ENCODE measurements around the gene EIF3I.

DNA sequence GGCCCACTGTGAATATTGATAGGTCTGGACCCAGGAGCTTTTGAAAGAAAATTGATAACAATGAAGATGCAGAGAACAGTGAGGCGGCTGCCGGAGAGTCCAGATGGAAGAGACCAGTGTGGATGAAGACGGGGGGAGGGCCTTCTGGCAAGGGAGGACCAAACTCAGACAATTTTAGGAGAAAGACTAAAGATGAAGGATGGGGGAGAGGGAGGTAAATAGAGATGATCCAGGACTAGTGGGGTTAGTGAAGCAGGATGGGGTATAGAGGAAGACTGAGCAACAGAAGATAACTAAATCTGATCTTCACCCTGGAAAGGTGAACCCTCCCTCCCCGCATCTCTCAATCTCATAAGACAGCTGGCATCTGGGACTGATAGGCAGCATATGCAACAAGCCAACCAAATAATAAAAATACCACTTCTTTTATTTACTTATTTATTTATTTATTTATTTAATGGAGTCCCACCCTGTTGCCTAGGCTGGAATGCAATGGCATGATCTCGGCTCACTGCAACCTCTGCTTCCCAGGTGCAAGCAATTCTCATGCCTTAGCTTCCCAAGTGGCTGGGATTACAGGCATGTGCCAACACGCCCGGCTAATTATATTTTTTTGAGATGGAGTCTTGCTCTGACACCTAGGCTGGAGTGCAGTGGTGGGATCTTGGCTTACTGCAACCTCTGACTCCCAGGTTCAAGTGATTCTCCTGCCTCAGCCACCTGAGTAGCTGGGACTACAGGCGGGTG is 10.5 kb downstream of the EIF3I start:
- TF ChIP-seq, protein P1, sequence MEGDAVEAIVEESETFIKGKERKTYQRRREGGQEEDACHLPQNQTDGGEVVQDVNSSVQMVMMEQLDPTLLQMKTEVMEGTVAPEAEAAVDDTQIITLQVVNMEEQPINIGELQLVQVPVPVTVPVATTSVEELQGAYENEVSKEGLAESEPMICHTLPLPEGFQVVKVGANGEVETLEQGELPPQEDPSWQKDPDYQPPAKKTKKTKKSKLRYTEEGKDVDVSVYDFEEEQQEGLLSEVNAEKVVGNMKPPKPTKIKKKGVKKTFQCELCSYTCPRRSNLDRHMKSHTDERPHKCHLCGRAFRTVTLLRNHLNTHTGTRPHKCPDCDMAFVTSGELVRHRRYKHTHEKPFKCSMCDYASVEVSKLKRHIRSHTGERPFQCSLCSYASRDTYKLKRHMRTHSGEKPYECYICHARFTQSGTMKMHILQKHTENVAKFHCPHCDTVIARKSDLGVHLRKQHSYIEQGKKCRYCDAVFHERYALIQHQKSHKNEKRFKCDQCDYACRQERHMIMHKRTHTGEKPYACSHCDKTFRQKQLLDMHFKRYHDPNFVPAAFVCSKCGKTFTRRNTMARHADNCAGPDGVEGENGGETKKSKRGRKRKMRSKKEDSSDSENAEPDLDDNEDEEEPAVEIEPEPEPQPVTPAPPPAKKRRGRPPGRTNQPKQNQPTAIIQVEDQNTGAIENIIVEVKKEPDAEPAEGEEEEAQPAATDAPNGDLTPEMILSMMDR (IDR thresholded peaks at IDR 0.05; ENCODE audit: insufficient read depth, low read depth, low read length): no peak
- TF ChIP-seq EZH2 (IDR thresholded peaks at IDR 0.05; ENCODE audit: insufficient read depth, low read length): no peak
